ENCODE measurements around the gene EVI5.
"Not testable (repeated sequence)": the region's sequence is repeated elsewhere in the genome, so short reads cannot be mapped to it uniquely, and the experiment has no call there.

Gene EVI5

GRCh38 chr1:92657701-92658100, 127.2 kb downstream of the EVI5 start:
- TF ChIP-seq CTBP1 (IDR thresholded peaks at IDR 0.05; ENCODE audit: borderline replicate concordance): no peak
- TF ChIP-seq L3MBTL2 (conservative IDR thresholded peaks at IDR 0.05): no peak
- TF ChIP-seq FOXA1 (IDR thresholded peaks at IDR 0.05): no peak
- TF ChIP-seq SUZ12 (IDR thresholded peaks at IDR 0.05): no peak
- TF ChIP-seq ARNT (IDR thresholded peaks at IDR 0.05): no peak
- no peak for TF ChIP-seq ZNF384 (IDR thresholded peaks at IDR 0.05)
- no peak for TF ChIP-seq TARDBP (IDR thresholded peaks at IDR 0.05)
- DNase-seq (ENCODE audit: extremely low spot score): no peak
- CTCF ChIA-PET: no interaction called here
- POLR2A ChIA-PET: no interaction called here

- ChIA-PET POLR2A (no interaction called here), CTCF (no interaction called here)
- TF ChIP-seq ZNF384 (IDR thresholded peaks at IDR 0.05) (0 out of 2 replicates have a peak, but pooled peaks have one; percentile 6), FOXM1 (IDR thresholded peaks at IDR 0.05; ENCODE audit: borderline replicate concordance) (no peak)
- DNase-seq (ENCODE audit: extremely low spot score): no peak
Observed at GRCh38 chr1:92655197-92655801, 129.6 kb downstream of the EVI5 start.

GRCh38 chr1:92653605-92654381, 131.1 kb downstream of the EVI5 start:
- TF ChIP-seq ARNT (IDR thresholded peaks at IDR 0.05): no peak
- TF ChIP-seq SP1 (IDR thresholded peaks at IDR 0.05): no peak
- no peak for TF ChIP-seq FOXK2 (IDR thresholded peaks at IDR 0.05)
- TF ChIP-seq BHLHE40 (IDR thresholded peaks at IDR 0.05; ENCODE audit: borderline replicate concordance): no peak
- no peak for TF ChIP-seq L3MBTL2 (conservative IDR thresholded peaks at IDR 0.05)
- no peak for TF ChIP-seq HDGF (IDR thresholded peaks at IDR 0.05; ENCODE audit: borderline replicate concordance)
- no peak for TF ChIP-seq SUZ12 (IDR thresholded peaks at IDR 0.05)
- no peak for TF ChIP-seq ZNF384 (IDR thresholded peaks at IDR 0.05)
- no peak for TF ChIP-seq ELF4 (IDR thresholded peaks at IDR 0.05)
- TF ChIP-seq TARDBP (IDR thresholded peaks at IDR 0.05): no peak
- TF ChIP-seq FOXM1 (IDR thresholded peaks at IDR 0.05; ENCODE audit: borderline replicate concordance): no peak
- no peak for TF ChIP-seq PKNOX1 (IDR thresholded peaks at IDR 0.05)
- TF ChIP-seq CTBP1 (IDR thresholded peaks at IDR 0.05; ENCODE audit: borderline replicate concordance): no peak
- no peak for TF ChIP-seq LEF1 (IDR thresholded peaks at IDR 0.05; ENCODE audit: borderline replicate concordance)
- TF ChIP-seq FOXA1 (IDR thresholded peaks at IDR 0.05): no peak
- TF ChIP-seq NFRKB (IDR thresholded peaks at IDR 0.05): no peak
- ChIA-PET CTCF (no interaction called here), POLR2A (no interaction called here)
- no peak for DNase-seq (ENCODE audit: extremely low spot score)

- CTCF ChIA-PET; POLR2A ChIA-PET; DNase-seq (ENCODE audit: extremely low spot score): not testable (repeated sequence)
Observed at GRCh38 chr1:92640686-92641085, 144.2 kb downstream of the EVI5 start.

- POLR2A ChIA-PET: no interaction called here
- TF ChIP-seq CTBP1 (IDR thresholded peaks at IDR 0.05; ENCODE audit: borderline replicate concordance): no peak
- no peak for TF ChIP-seq SP1 (IDR thresholded peaks at IDR 0.05)
- no peak for TF ChIP-seq ZNF384 (IDR thresholded peaks at IDR 0.05)
- no peak for TF ChIP-seq ELF4 (IDR thresholded peaks at IDR 0.05)
- TF ChIP-seq L3MBTL2 (conservative IDR thresholded peaks at IDR 0.05): no peak
- TF ChIP-seq BHLHE40 (IDR thresholded peaks at IDR 0.05; ENCODE audit: borderline replicate concordance): no peak
- no peak for TF ChIP-seq FOXA1 (IDR thresholded peaks at IDR 0.05)
- CTCF ChIA-PET: no interaction called here
- no peak for DNase-seq (ENCODE audit: extremely low spot score)
Observed at GRCh38 chr1:92638498-92638897, 146.4 kb downstream of the EVI5 start.

- POLR2A ChIA-PET; DNase-seq (ENCODE audit: extremely low spot score); CTCF ChIA-PET: not testable (repeated sequence)
Observed at GRCh38 chr1:92635203-92635602, 149.7 kb downstream of the EVI5 start.

GRCh38 chr1:92623187-92623778, 161.6 kb downstream of the EVI5 start:
- no peak for TF ChIP-seq FOXA1 (IDR thresholded peaks at IDR 0.05)
- no peak for TF ChIP-seq HDGF (IDR thresholded peaks at IDR 0.05; ENCODE audit: borderline replicate concordance)
- TF ChIP-seq FOXK2 (IDR thresholded peaks at IDR 0.05): no peak
- no peak for TF ChIP-seq SUZ12 (IDR thresholded peaks at IDR 0.05)
- no peak for TF ChIP-seq ELF4 (IDR thresholded peaks at IDR 0.05)
- TF ChIP-seq LEF1 (IDR thresholded peaks at IDR 0.05; ENCODE audit: borderline replicate concordance): no peak
- TF ChIP-seq FOXM1 (IDR thresholded peaks at IDR 0.05; ENCODE audit: borderline replicate concordance): no peak
- no peak for TF ChIP-seq CTBP1 (IDR thresholded peaks at IDR 0.05; ENCODE audit: borderline replicate concordance)
- TF ChIP-seq ARNT (IDR thresholded peaks at IDR 0.05): no peak
- TF ChIP-seq BHLHE40 (IDR thresholded peaks at IDR 0.05; ENCODE audit: borderline replicate concordance): no peak
- TF ChIP-seq SP1 (IDR thresholded peaks at IDR 0.05): no peak
- TF ChIP-seq NFRKB (IDR thresholded peaks at IDR 0.05): no peak
- no peak for TF ChIP-seq TARDBP (IDR thresholded peaks at IDR 0.05)
- no peak for TF ChIP-seq L3MBTL2 (conservative IDR thresholded peaks at IDR 0.05)
- TF ChIP-seq ZNF384 (IDR thresholded peaks at IDR 0.05): no peak
- no peak for TF ChIP-seq PKNOX1 (IDR thresholded peaks at IDR 0.05)
- POLR2A ChIA-PET: interaction anchor here (0.5 kb wide), 1 partner anchor 1098 kb away, joined by 3 read pairs; no protein-coding TSS in a partner anchor
- CTCF ChIA-PET: no interaction called here
- no peak for DNase-seq (ENCODE audit: extremely low spot score)

Measured in HEK293T (cell line).